UCSD-AML1 (cell line): ENCODE results near the gene BICRAL.
"Not testable (repeated sequence)": the region's sequence is repeated elsewhere in the genome, so short reads cannot be mapped to it uniquely, and the experiment has no call there.

Experiments
- DNase-seq: peaks from one replicate; lab custom pipeline; 2025; ENCODE audit not compliant: unreplicated experiment; lab: John Stamatoyannopoulos, UW

BICRAL gene

DNA sequence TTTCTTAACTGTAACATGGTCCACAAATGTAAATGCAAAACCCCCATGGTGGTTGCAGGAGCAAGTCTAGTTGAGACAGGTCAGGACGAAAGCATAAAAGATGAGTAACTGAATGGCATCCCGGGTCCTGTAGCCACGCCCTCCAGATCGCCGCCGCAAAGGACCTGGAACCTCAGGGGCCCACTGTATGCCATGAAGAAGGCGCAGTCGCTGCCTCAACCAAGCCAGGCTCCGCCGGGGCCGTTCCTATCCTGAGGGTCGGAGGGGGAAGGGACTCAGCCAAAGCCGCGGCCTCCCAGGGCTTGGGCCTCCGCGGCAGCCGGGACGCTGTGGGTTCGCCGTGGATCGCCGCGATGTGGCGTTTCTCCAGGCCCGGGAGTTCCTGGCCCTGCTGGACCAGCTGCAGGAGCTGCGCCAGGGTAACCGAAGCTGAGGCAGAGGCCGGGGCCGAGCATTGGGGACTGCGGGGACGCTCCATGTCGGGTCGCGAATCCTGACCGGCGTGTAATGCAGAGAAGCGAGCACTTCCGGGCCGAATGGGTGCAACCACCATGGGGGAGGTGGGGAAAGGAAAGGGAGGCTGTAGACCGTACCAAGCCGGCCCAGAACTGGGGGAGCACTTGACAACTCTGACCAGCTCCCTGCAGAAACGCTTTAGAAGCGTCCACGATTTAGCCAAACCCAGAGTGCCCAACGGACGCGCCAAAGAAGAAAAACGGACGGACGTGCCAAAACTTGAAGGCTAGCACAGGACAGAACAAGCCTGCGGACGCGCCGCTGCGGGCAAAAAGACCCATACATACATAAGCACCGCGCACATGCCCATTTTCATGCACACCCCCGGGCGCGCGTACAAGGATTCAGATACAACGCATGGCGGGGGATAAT lies 108.7 kb downstream of the BICRAL start:
- DNase-seq: peak; percentile 88

DNA sequence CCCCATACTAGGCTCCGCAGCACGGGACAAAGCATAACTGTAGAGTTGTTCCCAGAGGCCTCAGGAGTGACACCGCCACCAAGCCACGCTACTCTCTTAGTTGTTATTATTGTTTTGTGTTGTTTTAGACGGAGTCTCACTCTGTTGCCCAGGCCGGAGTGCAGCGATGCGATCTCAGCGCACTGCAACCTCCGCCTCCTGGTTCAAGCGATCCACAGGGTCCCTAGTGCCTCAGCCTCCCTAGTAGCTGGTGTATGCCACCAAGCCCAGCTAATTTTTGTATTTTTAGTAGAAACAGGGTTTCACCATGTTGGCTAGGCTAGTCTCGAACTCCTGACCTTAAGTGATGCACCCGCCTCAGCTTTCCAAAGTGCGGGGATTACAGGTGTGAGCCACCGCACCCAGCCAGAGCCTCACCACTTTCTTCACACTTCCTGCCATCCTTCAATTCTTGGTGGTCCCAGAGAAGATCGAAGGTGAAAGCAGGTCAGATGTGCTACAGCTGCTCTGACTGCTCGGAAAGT lies 109.4 kb downstream of the BICRAL start:
- DNase-seq: no peak

DNA sequence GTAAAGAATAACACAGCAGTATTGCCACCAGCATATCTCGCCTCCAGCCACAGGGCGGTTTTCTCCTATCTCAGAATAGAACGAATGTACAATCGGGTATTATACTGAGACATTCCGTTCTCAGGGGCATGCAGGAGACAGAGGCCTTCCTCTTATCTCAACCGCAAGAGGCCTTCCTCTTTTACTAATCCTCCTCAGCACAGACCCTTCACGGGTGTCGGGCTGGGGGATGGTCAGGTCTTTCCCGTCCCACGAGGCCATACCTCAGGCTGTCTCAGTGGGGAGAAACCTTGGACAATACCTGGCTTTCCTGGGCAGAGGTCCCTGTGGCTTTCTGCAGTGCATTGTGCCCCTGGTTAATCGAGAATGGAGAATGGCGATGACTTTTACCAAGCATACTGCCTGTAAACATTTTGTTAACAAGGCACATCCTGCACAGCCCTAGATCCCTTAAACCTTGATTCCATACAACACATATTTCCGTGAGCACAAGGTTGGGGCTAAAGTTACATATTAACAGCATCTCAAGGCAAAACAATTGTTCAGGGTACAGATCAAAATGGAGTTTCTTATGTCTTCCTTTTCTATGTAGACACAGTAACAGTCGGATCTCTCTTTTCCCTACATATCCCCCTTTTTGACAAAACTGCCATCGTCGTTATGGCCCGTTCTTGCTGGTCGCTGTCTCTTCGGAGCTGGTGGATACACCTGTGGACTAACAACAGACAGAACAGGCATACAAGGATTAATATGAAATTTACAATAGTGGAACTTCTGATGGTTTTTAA lies 112.4 kb downstream of the BICRAL start:
- DNase-seq: peak; percentile 34

DNA sequence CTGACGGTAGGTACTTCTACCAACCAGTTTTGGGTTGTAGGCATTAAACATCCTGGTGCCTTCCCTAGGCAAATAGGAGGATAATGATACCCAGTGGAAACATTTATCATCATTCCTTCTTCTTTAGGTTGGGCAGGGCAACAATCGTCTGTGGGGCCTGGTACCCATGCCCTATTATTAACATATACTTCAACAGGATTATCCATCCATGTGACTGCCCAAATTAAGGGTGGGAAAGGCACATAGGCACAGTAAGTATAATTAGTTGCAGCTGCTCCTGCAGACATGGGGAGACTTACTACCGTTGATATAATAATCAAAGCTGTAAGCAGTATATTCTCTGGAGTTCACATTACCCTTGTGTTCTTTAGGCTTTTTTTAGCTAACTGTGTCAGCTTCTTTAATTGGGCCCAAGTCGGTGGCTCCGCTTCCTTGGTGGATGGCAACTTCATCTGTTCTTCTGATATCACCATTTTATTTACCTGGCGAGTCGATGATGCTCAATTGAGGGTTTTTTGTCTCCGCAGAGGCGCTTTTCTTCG lies 114.4 kb downstream of the BICRAL start:
- DNase-seq: no peak

DNA sequence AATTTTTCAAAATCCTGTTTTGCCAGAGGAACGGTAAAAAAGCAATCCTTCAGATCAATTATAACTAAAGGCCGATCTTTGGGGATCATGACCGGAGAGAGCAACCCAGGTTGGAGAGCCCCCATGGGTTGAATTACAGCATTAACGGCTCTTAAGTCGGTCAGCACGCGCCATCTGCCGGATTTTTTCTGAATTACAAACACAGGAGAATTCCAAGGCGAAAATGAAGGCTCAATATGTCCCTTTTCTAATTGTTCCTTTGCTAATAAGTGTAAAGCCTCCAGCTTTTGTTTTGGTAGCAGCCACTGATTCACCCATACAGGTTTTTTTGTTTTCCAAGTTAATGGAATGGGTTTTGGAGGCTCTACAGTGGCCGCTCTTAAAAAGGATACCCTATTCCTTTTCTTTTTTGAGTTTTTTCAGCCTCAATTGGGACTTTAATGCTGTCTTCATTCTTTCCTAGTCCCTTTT lies 117.1 kb downstream of the BICRAL start:
- peak; percentile 29 for DNase-seq

DNA sequence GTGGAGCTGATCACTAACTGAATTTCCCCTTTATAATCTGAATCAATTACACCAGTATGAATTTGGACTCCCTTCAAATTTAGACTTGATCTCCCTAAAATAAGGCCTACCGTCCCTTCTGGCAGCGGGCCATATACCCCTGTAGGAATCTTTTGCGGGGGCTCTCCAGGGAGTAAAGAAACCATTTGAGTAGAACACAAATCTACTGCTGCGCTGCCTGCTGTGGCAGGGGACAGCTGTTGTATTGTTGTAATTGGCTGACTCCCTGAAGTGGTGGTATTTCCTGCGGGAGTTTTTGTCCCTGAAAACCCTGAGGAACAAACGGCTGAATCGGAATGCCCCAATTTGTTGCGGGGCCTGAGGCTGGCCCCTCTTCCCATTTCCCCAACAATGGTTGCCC lies 118.0 kb downstream of the BICRAL start:
- no peak for DNase-seq

DNA sequence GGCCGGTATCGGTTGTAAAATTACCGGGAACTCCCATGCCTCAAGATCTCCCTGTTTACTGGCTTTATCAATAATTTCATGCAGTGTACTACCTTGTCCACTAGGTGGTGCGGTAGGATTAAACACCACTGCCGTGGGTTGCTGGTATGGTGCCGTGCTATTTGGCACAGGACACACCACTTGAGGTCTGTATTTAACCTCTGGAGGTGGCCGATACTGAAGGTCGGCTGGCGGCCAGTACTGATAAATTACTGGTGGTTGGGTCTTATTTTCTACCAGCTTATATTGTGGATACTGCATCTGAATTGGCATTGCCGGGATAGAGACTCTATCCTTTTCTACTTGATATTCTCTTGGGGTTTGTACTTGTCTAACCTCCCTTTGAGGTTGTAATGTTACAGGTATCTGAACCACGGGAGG lies 119.7 kb downstream of the BICRAL start:
- peak; percentile 57 for DNase-seq

DNA sequence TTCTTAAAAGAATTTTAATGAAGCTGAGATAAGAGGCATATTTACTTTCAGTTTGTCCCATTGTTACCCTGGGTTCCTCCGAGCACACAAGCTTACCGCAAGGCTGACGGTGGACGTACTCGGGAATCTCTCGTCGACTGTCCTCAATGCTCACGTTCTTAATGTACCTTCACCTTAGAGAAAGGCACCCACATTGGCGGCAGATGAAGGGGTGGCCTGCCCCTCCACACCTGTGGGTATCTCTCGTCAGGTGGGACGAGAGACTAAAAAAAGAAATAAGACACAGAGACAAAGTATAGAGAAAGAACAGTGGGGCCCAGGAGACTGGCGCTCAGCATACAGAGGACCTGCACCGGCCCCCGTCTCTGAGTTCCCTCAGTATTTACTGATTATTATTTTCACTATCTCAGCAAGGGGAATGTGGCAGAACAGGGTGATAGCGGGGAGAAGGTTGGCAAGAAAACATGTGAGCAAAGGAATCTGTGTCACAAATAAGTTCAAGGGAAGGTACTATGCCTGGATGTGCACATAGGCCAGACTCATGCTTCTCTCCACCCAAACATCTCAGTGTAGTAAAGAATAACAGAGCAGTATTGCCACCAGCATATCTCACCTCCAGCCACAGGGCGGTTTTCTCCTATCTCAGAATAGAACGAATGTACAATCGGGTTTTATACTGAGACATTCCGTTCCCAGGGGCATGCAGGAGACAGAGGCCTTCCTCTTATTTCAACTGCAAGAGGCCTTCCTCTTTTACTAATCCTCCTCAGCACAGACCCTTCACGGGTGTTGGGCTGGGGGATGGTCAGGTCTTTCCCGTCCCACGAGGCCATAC lies 120.8 kb downstream of the BICRAL start:
- not testable (repeated sequence) for DNase-seq

DNA sequence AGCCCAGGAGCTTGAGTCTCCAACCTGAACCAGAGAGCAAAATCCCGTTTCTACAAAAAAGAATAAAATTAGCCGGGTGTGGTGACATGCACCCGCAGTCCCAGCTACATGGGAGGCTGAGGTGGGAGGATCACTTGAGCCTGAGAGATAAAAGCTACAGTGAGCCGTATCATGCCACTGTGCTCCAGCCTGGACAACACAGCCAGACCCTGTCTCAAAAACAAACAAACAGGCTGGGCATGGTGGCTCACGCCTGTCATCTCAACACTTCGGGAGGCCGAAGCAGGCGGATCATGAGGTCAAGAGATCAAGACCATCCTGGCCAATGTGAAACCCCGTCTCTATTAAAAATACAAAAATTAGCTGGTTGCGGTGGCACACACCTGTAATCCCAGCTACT lies 122.6 kb downstream of the BICRAL start:
- no peak for DNase-seq

DNA sequence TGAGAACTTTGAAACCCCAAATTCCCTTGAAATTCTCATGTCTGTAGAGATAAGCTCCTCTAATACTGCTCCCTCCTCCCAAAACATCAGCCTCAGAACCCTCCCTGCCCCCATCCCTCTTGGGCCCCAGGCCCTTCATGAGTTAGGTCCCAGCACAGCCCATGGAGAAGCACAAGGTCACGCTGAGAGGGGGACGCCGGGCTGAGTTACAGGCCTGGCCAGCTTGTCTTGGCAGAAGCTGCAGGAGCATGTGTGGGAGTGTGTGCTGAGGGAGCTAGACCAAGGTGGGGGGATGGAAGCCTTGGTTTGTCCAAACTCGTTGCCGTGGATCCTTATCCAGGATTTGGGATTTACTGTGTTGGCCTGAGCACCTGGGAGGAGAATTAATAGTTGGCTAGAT lies 125.5 kb downstream of the BICRAL start:
- no peak for DNase-seq

DNA sequence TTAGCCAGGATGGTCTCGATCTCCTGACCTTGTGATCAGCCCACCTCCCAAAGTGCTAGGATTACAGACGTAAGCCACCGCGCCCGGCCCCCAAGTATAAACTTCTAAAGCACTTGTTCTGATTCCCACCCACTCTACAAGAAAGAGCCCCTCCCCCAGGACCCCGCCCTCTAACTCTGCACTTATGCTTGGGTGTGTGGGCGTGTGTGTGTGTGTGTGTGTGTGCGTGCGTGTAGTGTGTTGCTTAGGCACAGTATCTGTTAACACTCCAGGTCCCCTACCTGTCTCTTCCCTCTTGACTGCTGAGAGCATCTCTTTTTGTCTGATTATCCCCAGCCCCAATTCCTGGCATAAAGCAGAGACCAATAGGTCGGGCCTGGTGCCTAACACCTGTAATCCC lies 128.0 kb downstream of the BICRAL start:
- DNase-seq: no peak

DNA sequence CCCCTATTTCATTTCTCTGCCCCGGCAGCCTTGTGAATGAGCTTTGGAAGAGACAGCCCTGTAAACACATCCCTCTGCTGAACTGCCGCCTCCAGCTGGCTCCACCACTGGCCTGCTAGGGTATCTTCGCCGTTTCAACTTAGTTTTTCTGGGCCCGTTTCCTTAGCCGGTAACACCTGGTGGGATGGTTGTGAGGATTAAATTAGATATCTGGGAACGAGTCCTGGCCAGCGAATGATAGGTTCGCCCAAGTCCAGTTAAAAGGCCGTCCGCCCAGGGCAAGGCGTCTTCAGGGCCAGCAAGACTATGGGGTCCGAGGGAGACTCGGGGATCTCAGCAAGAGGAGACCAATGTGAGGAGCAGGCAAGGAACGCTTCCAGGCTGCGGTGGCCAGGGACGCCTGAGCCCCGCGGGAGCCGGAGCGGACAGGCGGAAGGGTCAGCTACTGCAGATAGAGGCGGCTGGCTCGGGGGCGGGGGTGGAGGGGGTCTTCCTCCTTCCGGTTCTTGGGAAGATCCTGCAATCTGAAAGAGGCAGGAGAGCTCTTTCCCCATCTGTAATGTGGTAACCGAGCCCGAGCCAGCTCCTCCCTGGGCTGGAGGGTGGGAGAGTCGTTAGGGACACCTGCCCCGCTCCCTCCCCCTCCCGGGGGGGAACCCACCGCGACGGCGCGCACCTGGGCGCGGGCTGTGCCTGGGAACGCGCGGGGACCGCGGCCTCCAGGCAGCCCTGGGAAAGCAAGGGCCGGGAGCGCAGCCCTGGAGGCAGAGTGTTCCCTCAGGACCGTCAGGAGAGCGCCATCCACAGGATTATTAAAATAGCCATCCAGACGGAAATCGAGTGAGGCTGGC lies 129.5 kb downstream of the BICRAL start:
- no peak for DNase-seq

DNA sequence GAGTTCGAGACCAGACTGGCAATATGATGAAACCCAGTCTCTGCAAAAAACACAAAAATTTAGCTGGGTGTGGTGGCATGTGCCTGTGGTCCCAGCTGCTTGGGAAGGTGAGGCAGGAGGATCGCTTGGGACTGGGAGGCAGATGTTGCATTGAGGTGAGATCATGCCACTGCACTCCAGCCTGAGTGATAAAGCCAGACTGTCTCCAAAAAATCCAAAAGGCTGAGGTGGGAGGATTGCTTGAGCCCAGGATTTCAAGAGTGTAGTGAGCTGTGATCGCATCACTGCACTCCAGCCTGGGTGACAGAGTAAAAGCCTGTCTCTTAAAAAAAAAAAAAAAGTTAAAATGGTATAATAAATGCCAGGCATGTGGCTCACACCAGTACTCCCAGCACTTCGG lies 132.7 kb downstream of the BICRAL start:
- DNase-seq: no peak

DNA sequence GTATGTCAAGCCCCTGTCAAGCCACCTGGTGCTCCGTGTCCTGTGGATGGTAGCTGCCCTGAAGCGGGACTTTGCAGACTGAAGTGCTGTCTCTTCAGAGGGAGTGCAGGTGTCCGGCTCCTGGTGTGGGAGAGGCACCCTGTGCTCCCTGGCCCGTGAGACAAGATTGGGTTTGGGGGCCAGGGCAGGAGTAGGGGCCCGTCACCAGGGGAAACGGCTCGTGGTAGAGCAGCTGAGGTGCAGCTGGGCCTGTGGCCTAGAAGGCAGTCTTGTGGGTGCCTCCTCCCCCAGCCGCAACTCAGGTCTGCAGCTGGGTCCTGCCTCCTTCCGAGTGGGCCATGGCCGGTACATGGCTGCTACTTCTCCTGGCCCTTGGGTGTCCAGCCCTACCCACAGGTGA lies 133.9 kb downstream of the BICRAL start, which contains the start of gene PTCRA:
TSS of gene PTCRA (plus strand) at position 322 of the 400 bp plus-strand sequence. CDS start at position 339, 17 bp downstream.
- DNase-seq: no peak

DNA sequence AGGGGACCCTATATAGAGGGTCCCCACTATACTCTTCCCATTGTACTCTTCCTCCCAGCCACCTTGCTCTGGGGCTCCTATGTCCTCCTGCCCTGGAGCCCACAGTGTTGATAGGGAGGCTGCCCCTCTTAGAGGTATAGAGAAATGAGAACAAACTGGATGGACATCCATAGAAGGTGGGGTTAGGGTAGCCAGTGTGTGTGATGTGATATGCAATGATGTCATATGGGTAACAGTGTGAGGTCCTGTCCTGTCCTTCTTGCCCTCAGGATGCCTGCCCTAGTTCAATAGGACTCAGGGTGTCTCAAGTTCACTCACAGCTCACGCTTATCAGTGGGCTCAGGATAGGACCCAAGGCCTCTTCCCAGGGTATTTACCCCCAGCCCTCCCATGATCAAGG lies 134.4 kb downstream of the BICRAL start:
- DNase-seq: no peak
